IMR-90 (cell line): ENCODE data around the gene RNF144A. TPM values are rescaled to one million over a fixed set of nuclear protein-coding genes. Genes with fewer than 3 reads are reported as not detected.

Experiments
- ATAC-seq: fragments of 200-7000 bp; cut with Tn5 transposase; 2 replicates; pipeline ENCODE4 v1.9.1; 2020; ENCODE audit warnings: low read depth, mild to moderate bottlenecking, moderate library complexity
- BruUV-seq: library from RNA; stranded (reverse); fragments of 400-500 nt; replicated peaks from 2 replicates; lab custom pipeline; 2021; lab: Mats Ljungman, UMichigan
- CTCF ChIA-PET: fragments of 300-600 bp; formaldehyde crosslinking; extraction: SDS; loops from one replicate; lab custom pipeline; 2021; ENCODE audit warnings: antibody characterized with exemption; lab: Yijun Ruan, JAX
- POLR2A ChIA-PET: fragments of 300-600 bp; sonication (Branson Sonifier 250); formaldehyde crosslinking; loops from one replicate; lab custom pipeline; 2022; ENCODE audit warnings: antibody characterized with exemption; ENCODE audit not compliant: unreplicated experiment; lab: Charles Lee
- DNase-seq: peaks from one replicate; pipeline ENCODE4 v3.0.0; 2013
- H2AFZ ChIP-seq: replicated peaks from 2 replicates; pipeline ENCODE3; 2013; ENCODE audit warnings: low read length, mild to moderate bottlenecking; ENCODE audit not compliant: poor library complexity
- H2AK5ac ChIP-seq: 2 replicates; pipeline ENCODE4 v1.6.1; 2013; ENCODE audit warnings: low read depth, low read length, inconsistent platforms
- H2AK9ac ChIP-seq: replicated peaks from 2 replicates; pipeline ENCODE3; 2013; ENCODE audit warnings: mild to moderate bottlenecking, low read depth, low read length, moderate library complexity; ENCODE audit not compliant: poor library complexity
- H2BK120ac ChIP-seq: 2 replicates; pipeline ENCODE4 v1.6.1; 2013; ENCODE audit warnings: low read depth, low read length, inconsistent platforms
- H2BK15ac ChIP-seq: 3 replicates; pipeline ENCODE4 v1.6.1; 2013; ENCODE audit warnings: low read depth, low read length, inconsistent platforms
- H2BK20ac ChIP-seq: 2 replicates; pipeline ENCODE4 v1.6.1; 2013; ENCODE audit warnings: low read depth, mild to moderate bottlenecking, inconsistent platforms, low read length, moderate library complexity
- H2BK5ac ChIP-seq: 2 replicates; pipeline ENCODE4 v1.6.1; 2013; ENCODE audit warnings: mild to moderate bottlenecking, low read depth, low read length, inconsistent platforms; ENCODE audit not compliant: poor library complexity, severe bottlenecking
- H3K14ac ChIP-seq: replicated peaks from 2 replicates; pipeline ENCODE4 v1.6.1; 2013; ENCODE audit warnings: low read depth, low read length, inconsistent platforms
- H3K18ac ChIP-seq: 2 replicates; pipeline ENCODE4 v1.6.1; 2013; ENCODE audit warnings: low read depth, low read length, control low read depth
- H3K23ac ChIP-seq: 2 replicates; pipeline ENCODE4 v1.6.1; 2013; ENCODE audit warnings: low read depth, low read length, inconsistent platforms
- H3K27ac ChIP-seq: 2 replicates; pipeline ENCODE4 v1.5.1; 2013; ENCODE audit warnings: mild to moderate bottlenecking, control low read depth, low read length; ENCODE audit not compliant: insufficient read depth
- H3K27me3 ChIP-seq: 2 replicates; pipeline ENCODE4 v1.6.1; 2013; ENCODE audit warnings: low read length; ENCODE audit not compliant: control insufficient read depth, insufficient read depth
- H3K36me3 ChIP-seq: 2 replicates; pipeline ENCODE4 v1.6.1; 2013; ENCODE audit warnings: low read length, mixed read lengths; ENCODE audit not compliant: control insufficient read depth, insufficient read depth
- H3K4ac ChIP-seq: 2 replicates; pipeline ENCODE4 v1.6.1; 2013; ENCODE audit warnings: low read depth, low read length, inconsistent platforms
- H3K4me1 ChIP-seq: 2 replicates; pipeline ENCODE4 v1.6.1; 2013; ENCODE audit warnings: low read length, mixed read lengths; ENCODE audit not compliant: control insufficient read depth, insufficient read depth
- H3K4me2 ChIP-seq: 2 replicates; pipeline ENCODE4 v1.6.1; 2013; ENCODE audit warnings: low read depth, mild to moderate bottlenecking, control low read depth, low read length, moderate library complexity
- H3K4me3 ChIP-seq: 2 replicates; pipeline ENCODE4 v1.5.1; 2013; ENCODE audit warnings: low read depth, mild to moderate bottlenecking, control low read depth, low read length, moderate library complexity; ENCODE audit not compliant: insufficient read depth
- H3K56ac ChIP-seq: 2 replicates; pipeline ENCODE4 v1.6.1; 2013; ENCODE audit warnings: low read length, inconsistent platforms; ENCODE audit not compliant: insufficient read depth; ENCODE audit errors: extremely low read depth
- H3K79me1 ChIP-seq, 2 experiments: 2 replicates each; pipeline ENCODE4 v1.6.1; 2013; ENCODE audit warnings: low read length in 2 of 2, inconsistent platforms in 1 of 2, low read depth in 1 of 2
- H3K9ac ChIP-seq: 2 replicates; pipeline ENCODE4 v1.6.1; 2013; ENCODE audit warnings: low read depth, low read length, control low read depth
- H3K9me1 ChIP-seq: 2 replicates; pipeline ENCODE4 v1.6.1; 2013; ENCODE audit warnings: low read length, inconsistent platforms; ENCODE audit not compliant: insufficient read depth
- H3K9me3 ChIP-seq: 2 replicates; pipeline ENCODE4 v1.6.1; 2013; ENCODE audit warnings: low read length; ENCODE audit not compliant: control insufficient read depth, insufficient read depth
- H4K20me1 ChIP-seq: 2 replicates; pipeline ENCODE4 v1.6.1; 2013; ENCODE audit warnings: low read length, inconsistent platforms; ENCODE audit not compliant: insufficient read depth
- H4K5ac ChIP-seq: 2 replicates; pipeline ENCODE4 v1.6.1; 2013; ENCODE audit warnings: mild to moderate bottlenecking, low read depth, low read length, control low read depth
- H4K8ac ChIP-seq, 2 experiments: 2 replicates each; pipeline ENCODE4 v1.6.1; 2013; ENCODE audit warnings: low read depth in 2 of 2, low read length in 2 of 2, control low read depth in 1 of 2, inconsistent platforms in 1 of 2
- H4K91ac ChIP-seq: 2 replicates; pipeline ENCODE4 v1.6.1; 2013; ENCODE audit warnings: low read depth, low read length, inconsistent platforms; ENCODE audit not compliant: insufficient read depth
- BHLHE40 ChIP-seq: fragments of 150-350 bp; IDR thresholded peaks from 2 replicates; pipeline ENCODE4 v1.6.1; 2016; ENCODE audit warnings: mild to moderate bottlenecking, low read depth, low read length
- CEBPB ChIP-seq: IDR thresholded peaks from 2 replicates; pipeline ENCODE4 v1.6.1; 2012; ENCODE audit warnings: low read depth, low read length, improper control_type of control experiment
- CHD1 ChIP-seq: IDR thresholded peaks from 2 replicates; pipeline ENCODE4 v1.6.1; 2012; ENCODE audit warnings: low read depth, low read length, improper control_type of control experiment
- FOS ChIP-seq: fragments of 150-350 bp; IDR thresholded peaks from 2 replicates; pipeline ENCODE4 v1.6.1; 2016; ENCODE audit warnings: low read depth, low read length
- MAFK ChIP-seq: IDR thresholded peaks from 2 replicates; pipeline ENCODE4 v1.6.1; 2012; ENCODE audit warnings: low read depth, low read length, improper control_type of control experiment
- MAZ ChIP-seq: IDR thresholded peaks from 2 replicates; pipeline ENCODE4 v1.6.1; 2012; ENCODE audit warnings: low read depth, mild to moderate bottlenecking, low read length, improper control_type of control experiment, moderate library complexity, borderline replicate concordance
- MXI1 ChIP-seq: IDR thresholded peaks from 2 replicates; pipeline ENCODE4 v1.6.1; 2012; ENCODE audit warnings: low read depth, mild to moderate bottlenecking, low read length, moderate library complexity, borderline replicate concordance
- NFE2L2 ChIP-seq: fragments of 150-350 bp; IDR thresholded peaks from 2 replicates; pipeline ENCODE4 v1.6.1; 2016; ENCODE audit warnings: low read depth, mild to moderate bottlenecking, low read length
- POLR2A ChIP-seq: IDR thresholded peaks from 2 replicates; pipeline ENCODE4 v1.6.1; 2012; ENCODE audit warnings: mild to moderate bottlenecking, low read depth, low read length
- RAD21 ChIP-seq: IDR thresholded peaks from 2 replicates; pipeline ENCODE4 v1.6.1; 2012; ENCODE audit warnings: low read length, improper control_type of control experiment
- RCOR1 ChIP-seq: IDR thresholded peaks from 2 replicates; pipeline ENCODE4 v1.6.1; 2012; ENCODE audit warnings: mild to moderate bottlenecking, low read length, improper control_type of control experiment; ENCODE audit not compliant: insufficient replicate concordance
- SMC3 ChIP-seq: fragments of 150-350 bp; IDR thresholded peaks from 2 replicates; pipeline ENCODE4 v1.6.1; 2016; ENCODE audit warnings: low read depth, mild to moderate bottlenecking, antibody characterized with exemption, low read length, moderate library complexity
- WGBS, 2 experiments: methylation state at CpG; one replicate each; pipeline versions ENCODE4 v1.1.5 to v1.1.7; 2013; ENCODE audit warnings: missing lambda C conversion rate in 2 of 2; ENCODE audit not compliant: insufficient read length in 1 of 2; ENCODE audit errors: extremely low coverage in 2 of 2; 5-methylcytosine and 5-hydroxymethylcytosine counted together
- dilution Hi-C: fragments of 300-500 bp; cut with HindIII; formaldehyde crosslinking; loops from one replicate; pipeline ENCODE4 v1.14.3; 2018; ENCODE audit warnings: low sequenced_read_pairs; ENCODE audit not compliant: unreplicated experiment
- in situ Hi-C: fragments of 300-500 bp; cut with MboI; formaldehyde crosslinking; loops from 3 replicates; pipeline ENCODE4 v1.14.3; 2019; ENCODE audit warnings: low sequenced_read_pairs, inconsistent platforms, mixed read lengths
- intact Hi-C: fragments of 100-400 bp; cut with micrococcal nuclease; formaldehyde crosslinking; loops from 2 replicates; pipeline ENCODE4 v1.10.0; 2022
- polyA plus RNA-seq, 3 experiments: library from polyadenylated mRNA; depleted of rRNA; stranded (reverse); fragments of >200 nt; gene quantifications; 2 replicates each; pipeline ENCODE4 v1.2.3, GENCODE V29; 2012; ENCODE audit warnings: low replicate concordance in 1 of 3
- total RNA-seq: library from RNA; depleted of rRNA; stranded (reverse); fragments of >200 nt; gene quantifications from 2 replicates; pipeline ENCODE4 v1.2.3, GENCODE V29; 2012
- TF ChIP-seq, protein P1 (sequence below): fragments of 150-350 bp; IDR thresholded peaks from 2 replicates; pipeline ENCODE4 v1.6.1; 2017; ENCODE audit warnings: mild to moderate bottlenecking, antibody characterized with exemption, low read length, low read depth
- TF ChIP-seq, protein P2 (sequence below): fragments of 150-350 bp; IDR thresholded peaks from 2 replicates; pipeline ENCODE4 v1.6.1; 2016; ENCODE audit warnings: low read depth, mild to moderate bottlenecking, low read length, moderate library complexity, borderline replicate concordance
- TF ChIP-seq, protein P3 (sequence below): conservative IDR thresholded peaks from 2 replicates; pipeline ENCODE4 v1.5.1; 2012; ENCODE audit warnings: mild to moderate bottlenecking, low read depth, low read length, improper control_type of control experiment

RNF144A gene
- total and polyA plus RNA-seq, 2 of the 4 experiments (the other 2 are of a cell fraction), result 0.18 to 0.26 TPM

DNA sequence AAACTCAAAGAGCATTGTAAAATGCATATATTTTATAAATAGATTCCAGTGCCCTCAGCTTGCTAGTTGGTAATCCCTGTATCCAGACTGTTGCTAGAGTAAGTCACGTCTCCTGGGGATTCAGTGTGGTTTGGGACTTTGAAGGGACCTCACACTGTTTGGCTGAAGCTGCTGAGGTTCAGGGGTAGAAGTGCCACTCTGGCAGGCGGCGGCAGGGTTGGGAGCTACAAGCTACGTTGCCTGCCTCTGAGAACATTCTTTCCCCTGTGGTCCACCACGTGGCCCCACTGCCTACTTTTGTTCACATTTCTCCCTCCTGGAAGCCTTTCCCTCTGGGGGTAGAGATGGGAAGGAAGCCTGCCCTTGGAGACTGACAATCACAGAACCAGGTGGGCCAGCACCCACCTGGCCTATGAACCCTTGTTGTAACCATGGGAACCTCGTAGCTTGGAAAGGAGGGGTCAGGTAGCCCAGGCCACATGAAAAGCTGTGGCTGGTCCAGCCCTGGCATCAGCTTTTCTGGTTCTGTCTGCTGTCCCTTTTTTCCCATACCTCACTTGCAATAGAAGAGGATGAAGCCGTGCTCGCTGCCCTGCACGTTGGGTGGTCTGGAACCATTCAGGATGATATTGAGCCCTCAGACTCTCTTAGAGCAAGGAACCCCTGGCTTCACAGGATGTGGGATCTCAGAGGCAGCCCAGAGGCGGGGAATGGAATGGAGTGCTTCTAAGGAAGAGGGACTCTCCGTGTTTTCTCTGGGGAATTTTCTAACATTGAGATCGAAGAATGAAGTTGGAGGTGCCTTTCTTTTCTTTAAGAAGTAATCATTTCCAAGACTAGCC is 2.9 kb downstream of the RNF144A start:
- H4K5ac ChIP-seq, result no peak overlapping the region
- H3K56ac ChIP-seq, result no peak overlapping the region
- intact Hi-C loops, result loop anchor here (5.0 kb wide), 1 partner anchor 122 kb away; no protein-coding TSS in a partner anchor
- no CpG with 5 or more reads among the region's 12 CpGs for WGBS, 2 experiments
- no peak for DNase-seq
- H3K27ac ChIP-seq, result no peak overlapping the region
- in situ Hi-C loops, result no loop called here
- no peak overlapping the region for H2BK20ac ChIP-seq
- H3K18ac ChIP-seq, result no peak overlapping the region
- H3K4me3 ChIP-seq, result no peak overlapping the region
- no peak overlapping the region for H3K4me2 ChIP-seq
- no peaks in the 10 kb centered on the region for H3K36me3 ChIP-seq
- TF ChIP-seq, protein P1, sequence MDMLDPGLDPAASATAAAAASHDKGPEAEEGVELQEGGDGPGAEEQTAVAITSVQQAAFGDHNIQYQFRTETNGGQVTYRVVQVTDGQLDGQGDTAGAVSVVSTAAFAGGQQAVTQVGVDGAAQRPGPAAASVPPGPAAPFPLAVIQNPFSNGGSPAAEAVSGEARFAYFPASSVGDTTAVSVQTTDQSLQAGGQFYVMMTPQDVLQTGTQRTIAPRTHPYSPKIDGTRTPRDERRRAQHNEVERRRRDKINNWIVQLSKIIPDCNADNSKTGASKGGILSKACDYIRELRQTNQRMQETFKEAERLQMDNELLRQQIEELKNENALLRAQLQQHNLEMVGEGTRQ, result no peak
- TF ChIP-seq NFE2L2 (no peak), RCOR1 (no peak), MXI1 (no peak), MAZ (no peak), FOS (no peak), RAD21 (no peak), BHLHE40 (no peak), SMC3 (no peak), POLR2A (no peak), MAFK (no peak), CEBPB (no peak), CHD1 (no peak)
- TF ChIP-seq, protein P2, sequence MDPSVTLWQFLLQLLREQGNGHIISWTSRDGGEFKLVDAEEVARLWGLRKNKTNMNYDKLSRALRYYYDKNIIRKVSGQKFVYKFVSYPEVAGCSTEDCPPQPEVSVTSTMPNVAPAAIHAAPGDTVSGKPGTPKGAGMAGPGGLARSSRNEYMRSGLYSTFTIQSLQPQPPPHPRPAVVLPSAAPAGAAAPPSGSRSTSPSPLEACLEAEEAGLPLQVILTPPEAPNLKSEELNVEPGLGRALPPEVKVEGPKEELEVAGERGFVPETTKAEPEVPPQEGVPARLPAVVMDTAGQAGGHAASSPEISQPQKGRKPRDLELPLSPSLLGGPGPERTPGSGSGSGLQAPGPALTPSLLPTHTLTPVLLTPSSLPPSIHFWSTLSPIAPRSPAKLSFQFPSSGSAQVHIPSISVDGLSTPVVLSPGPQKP, result no peak
- TF ChIP-seq, protein P3, sequence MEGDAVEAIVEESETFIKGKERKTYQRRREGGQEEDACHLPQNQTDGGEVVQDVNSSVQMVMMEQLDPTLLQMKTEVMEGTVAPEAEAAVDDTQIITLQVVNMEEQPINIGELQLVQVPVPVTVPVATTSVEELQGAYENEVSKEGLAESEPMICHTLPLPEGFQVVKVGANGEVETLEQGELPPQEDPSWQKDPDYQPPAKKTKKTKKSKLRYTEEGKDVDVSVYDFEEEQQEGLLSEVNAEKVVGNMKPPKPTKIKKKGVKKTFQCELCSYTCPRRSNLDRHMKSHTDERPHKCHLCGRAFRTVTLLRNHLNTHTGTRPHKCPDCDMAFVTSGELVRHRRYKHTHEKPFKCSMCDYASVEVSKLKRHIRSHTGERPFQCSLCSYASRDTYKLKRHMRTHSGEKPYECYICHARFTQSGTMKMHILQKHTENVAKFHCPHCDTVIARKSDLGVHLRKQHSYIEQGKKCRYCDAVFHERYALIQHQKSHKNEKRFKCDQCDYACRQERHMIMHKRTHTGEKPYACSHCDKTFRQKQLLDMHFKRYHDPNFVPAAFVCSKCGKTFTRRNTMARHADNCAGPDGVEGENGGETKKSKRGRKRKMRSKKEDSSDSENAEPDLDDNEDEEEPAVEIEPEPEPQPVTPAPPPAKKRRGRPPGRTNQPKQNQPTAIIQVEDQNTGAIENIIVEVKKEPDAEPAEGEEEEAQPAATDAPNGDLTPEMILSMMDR, result no peak
- H3K9me3 ChIP-seq, result peaks cover 4% of the 10 kb centered on the region; the same call in 1 of the 2 replicates
- no peaks in the 10 kb centered on the region for H3K4me1 ChIP-seq
- H4K20me1 ChIP-seq, result no peaks in the 10 kb centered on the region
- ATAC-seq, result no peak
- H4K8ac ChIP-seq, result no peak overlapping the region
- H3K27me3 ChIP-seq, result peaks cover 15% of the 10 kb centered on the region
- H3K14ac ChIP-seq, result no peak overlapping the region
- H2BK5ac ChIP-seq, result no peak overlapping the region
- H3K9me1 ChIP-seq, result no peaks in the 10 kb centered on the region
- ChIA-PET POLR2A (no interaction called here), CTCF (no interaction called here)
- H3K79me1 ChIP-seq, result no peaks in the 10 kb centered on the region
- H3K23ac ChIP-seq, result no peak overlapping the region
- no peak overlapping the region for H2AK9ac ChIP-seq
- dilution Hi-C loops, result no loop called here
- H4K91ac ChIP-seq, result no peak overlapping the region
- no TSS peak for BruUV-seq
- no peak overlapping the region for H3K9ac ChIP-seq
- no peak overlapping the region for H2AFZ ChIP-seq
- no peak overlapping the region for H2BK120ac ChIP-seq
- no peak overlapping the region for H2AK5ac ChIP-seq
- H3K4ac ChIP-seq, result no peak overlapping the region
- H2BK15ac ChIP-seq, result no peak overlapping the region
